GM23338 (cell line): ENCODE results near the gene INO80. TPM values are rescaled to one million over a fixed set of nuclear protein-coding genes. Genes with fewer than 3 reads are reported as not detected.

Source experiments
- ATAC-seq: fragments of 200-7000 bp; cut with Tn5 transposase; 3 replicates; pipeline ENCODE4 v1.9.1; 2020
- DNase-seq: peaks from one replicate; pipeline ENCODE4 v3.0.0-alpha.2; 2015; ENCODE audit warnings: low spot score
- H2AFZ ChIP-seq: fragments of 200-600 bp; sonication (generic); 2 replicates; pipeline ENCODE4 v1.8.0; 2016; ENCODE audit warnings: antibody characterized with exemption, mild to moderate bottlenecking, moderate library complexity
- H3F3A ChIP-seq: fragments of 200-600 bp; sonication (generic); replicated peaks from 2 replicates; pipeline ENCODE4 v1.8.0; 2017; ENCODE audit warnings: antibody characterized with exemption, mixed run types, low read depth
- H3K27ac ChIP-seq: fragments of 200-600 bp; sonication (generic); 2 replicates; pipeline ENCODE4 v1.6.1; 2016; ENCODE audit warnings: low read depth
- H3K27me3 ChIP-seq: fragments of 200-600 bp; sonication (generic); 2 replicates; pipeline ENCODE4 v1.8.0; 2016; ENCODE audit warnings: mild to moderate bottlenecking, mixed run types, moderate library complexity; ENCODE audit not compliant: insufficient read depth
- H3K36me3 ChIP-seq: fragments of 200-600 bp; sonication (generic); 2 replicates; pipeline ENCODE4 v1.8.0; 2016; ENCODE audit warnings: mild to moderate bottlenecking; ENCODE audit not compliant: insufficient read depth
- H3K4me1 ChIP-seq: fragments of 200-600 bp; sonication (generic); 2 replicates; pipeline ENCODE4 v1.8.0; 2016; ENCODE audit warnings: mild to moderate bottlenecking, moderate library complexity; ENCODE audit not compliant: insufficient read depth
- H3K4me2 ChIP-seq: fragments of 200-600 bp; sonication (generic); 2 replicates; pipeline ENCODE4 v1.7.1; 2017; ENCODE audit warnings: mixed run types
- H3K4me3 ChIP-seq: fragments of 200-600 bp; sonication (generic); 2 replicates; pipeline ENCODE4 v1.6.1; 2016; ENCODE audit warnings: mixed run types
- H3K79me2 ChIP-seq: fragments of 200-600 bp; sonication (generic); replicated peaks from 2 replicates; pipeline ENCODE4 v1.8.0; 2017; ENCODE audit warnings: mild to moderate bottlenecking; ENCODE audit not compliant: insufficient read depth
- H3K9me2 ChIP-seq: fragments of 200-600 bp; sonication (generic); 2 replicates; pipeline ENCODE4 v1.8.0; 2017; ENCODE audit not compliant: insufficient read depth
- H4K20me1 ChIP-seq: fragments of 200-600 bp; sonication (generic); replicated peaks from 2 replicates; pipeline ENCODE4 v1.8.0; 2017; ENCODE audit warnings: mild to moderate bottlenecking; ENCODE audit not compliant: insufficient read depth
- H3K27ac Mint-ChIP-seq: 2 replicates; pipeline ENCODE4 v1.8.0; 2020; ENCODE audit warnings: inconsistent platforms, mild to moderate bottlenecking, moderate library complexity, mixed read lengths
- H3K27me3 Mint-ChIP-seq: 3 replicates; pipeline ENCODE4 v1.8.0; 2022; ENCODE audit warnings: low read depth, mild to moderate bottlenecking, moderate library complexity, mixed read lengths, inconsistent platforms; ENCODE audit not compliant: insufficient read depth, poor library complexity
- H3K36me3 Mint-ChIP-seq: 3 replicates; pipeline ENCODE4 v1.8.0; 2021; ENCODE audit warnings: low read depth, mild to moderate bottlenecking, inconsistent platforms, moderate library complexity, mixed read lengths
- H3K4me1 Mint-ChIP-seq: 3 replicates; pipeline ENCODE4 v1.8.0; 2020; ENCODE audit warnings: mild to moderate bottlenecking, inconsistent platforms, mixed read lengths
- H3K4me3 Mint-ChIP-seq: 3 replicates; pipeline ENCODE4 v1.8.0; 2021; ENCODE audit warnings: moderate library complexity, mild to moderate bottlenecking, inconsistent platforms, mixed read lengths
- H3K9me3 Mint-ChIP-seq: 3 replicates; pipeline ENCODE4 v1.8.0; 2020; ENCODE audit warnings: moderate library complexity, mild to moderate bottlenecking, inconsistent platforms, mixed read lengths
- CREB1 ChIP-seq: fragments of 250-450 bp; sonication (Bioruptor Pico); IDR thresholded peaks from 2 replicates; pipeline ENCODE4 v1.5.0; 2020; ENCODE audit warnings: low read depth, mild to moderate bottlenecking, moderate library complexity
- EZH2 ChIP-seq: fragments of 200-600 bp; sonication (generic); IDR thresholded peaks from one replicate; pipeline ENCODE4 v1.8.0; 2017; ENCODE audit warnings: antibody characterized with exemption, mild to moderate bottlenecking, low read depth; ENCODE audit not compliant: unreplicated experiment
- EZH2phosphoT487 ChIP-seq: fragments of 200-600 bp; sonication (generic); IDR thresholded peaks from one replicate; pipeline ENCODE4 v1.8.1; 2018; ENCODE audit warnings: antibody characterized with exemption; ENCODE audit not compliant: unreplicated experiment
- NANOG ChIP-seq: IDR thresholded peaks from 2 replicates; pipeline ENCODE4 v1.6.1; 2016; ENCODE audit warnings: antibody characterized with exemption, borderline replicate concordance
- POLR2AphosphoS5 ChIP-seq: IDR thresholded peaks from 2 replicates; pipeline ENCODE4 v1.6.1; 2016; ENCODE audit warnings: antibody characterized with exemption, low read depth
- STAT1 ChIP-seq: IDR thresholded peaks from one replicate; pipeline ENCODE4 v1.6.1; 2016; ENCODE audit warnings: antibody characterized with exemption; ENCODE audit not compliant: unreplicated experiment
- ZNF114 ChIP-seq: fragments of 250-450 bp; sonication (Bioruptor Pico); IDR thresholded peaks from 2 replicates; pipeline ENCODE4 v1.5.0; 2020; ENCODE audit warnings: mild to moderate bottlenecking, moderate library complexity
- ZNF331 ChIP-seq: fragments of 250-450 bp; sonication (Bioruptor Pico); IDR thresholded peaks from 2 replicates; pipeline ENCODE4 v1.5.0; 2020; ENCODE audit warnings: low read depth, mild to moderate bottlenecking, moderate library complexity
- polyA plus RNA-seq: library from polyadenylated mRNA; unstranded; fragments of >200 nt; fragmentation: Nextera tagmentation; extraction: Ambion mirVana; gene quantifications from 2 replicates; pipeline ENCODE4 v1.2.1, GENCODE V29; 2016
- total RNA-seq: library from RNA; depleted of rRNA; stranded (reverse); fragments of >200 nt; shearing (Covaris generic); gene quantifications from 2 replicates; pipeline ENCODE4 v1.2.3, GENCODE V29; 2014
- TF ChIP-seq, protein P1 (sequence below): IDR thresholded peaks from 2 replicates; pipeline ENCODE4 v1.6.1; 2016; ENCODE audit warnings: antibody characterized with exemption
- TF ChIP-seq, protein P2 (sequence below): fragments of 250-450 bp; sonication (Bioruptor Pico); IDR thresholded peaks from 2 replicates; pipeline ENCODE4 v1.5.0; 2020; ENCODE audit warnings: mild to moderate bottlenecking, moderate library complexity

The INO80 gene
- total and polyA plus RNA-seq, 2 experiments from 2014 or later: 6.5 to 24.9 TPM

- peaks cover 17% of the 10 kb centered on the region for H3F3A ChIP-seq
- peaks cover 24% of the 10 kb centered on the region for H3K27me3 ChIP-seq
- DNase-seq (no peak), ATAC-seq (peak; percentile 11; the same call in 2 of the 3 replicates)
- H3K9me2 ChIP-seq: no peaks in the 10 kb centered on the region
- Mint-ChIP-seq H3K4me1 (peaks cover 38% of the 10 kb centered on the region), H3K27ac (peak overlapping the region; percentile 81; the same call in 1 of the 2 replicates), H3K9me3 (no peaks in the 10 kb centered on the region; the same call in 2 of the 3 replicates), H3K36me3 (no peaks in the 10 kb centered on the region; the same call in 2 of the 3 replicates), H3K4me3 (peak overlapping the region; percentile 69), H3K27me3 (peaks cover 30% of the 10 kb centered on the region)
- H3K27ac ChIP-seq: peak overlapping the region; percentile 66; the same call in 1 of the 2 replicates
- no peaks in the 10 kb centered on the region for H3K36me3 ChIP-seq
- no peaks in the 10 kb centered on the region for H3K79me2 ChIP-seq
- H2AFZ ChIP-seq: peak overlapping the region; percentile 95
- TF ChIP-seq, protein P1, sequence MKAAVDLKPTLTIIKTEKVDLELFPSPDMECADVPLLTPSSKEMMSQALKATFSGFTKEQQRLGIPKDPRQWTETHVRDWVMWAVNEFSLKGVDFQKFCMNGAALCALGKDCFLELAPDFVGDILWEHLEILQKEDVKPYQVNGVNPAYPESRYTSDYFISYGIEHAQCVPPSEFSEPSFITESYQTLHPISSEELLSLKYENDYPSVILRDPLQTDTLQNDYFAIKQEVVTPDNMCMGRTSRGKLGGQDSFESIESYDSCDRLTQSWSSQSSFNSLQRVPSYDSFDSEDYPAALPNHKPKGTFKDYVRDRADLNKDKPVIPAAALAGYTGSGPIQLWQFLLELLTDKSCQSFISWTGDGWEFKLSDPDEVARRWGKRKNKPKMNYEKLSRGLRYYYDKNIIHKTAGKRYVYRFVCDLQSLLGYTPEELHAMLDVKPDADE: no peak
- TF ChIP-seq STAT1 (no peak), ZNF331 (CRISPR knock-in tag) (no peak), CREB1 (CRISPR knock-in tag) (no peak), EZH2phosphoT487 (no peak)
- H3K4me3 ChIP-seq: peak overlapping the region; percentile 71
- peak overlapping the region; percentile 88 for H3K4me2 ChIP-seq
- peaks cover 21% of the 10 kb centered on the region for H3K4me1 ChIP-seq
- no peaks in the 10 kb centered on the region for H4K20me1 ChIP-seq
Observed at GRCh38 chr15:40941068-40941527, 175.0 kb downstream of the INO80 start.

DNA sequence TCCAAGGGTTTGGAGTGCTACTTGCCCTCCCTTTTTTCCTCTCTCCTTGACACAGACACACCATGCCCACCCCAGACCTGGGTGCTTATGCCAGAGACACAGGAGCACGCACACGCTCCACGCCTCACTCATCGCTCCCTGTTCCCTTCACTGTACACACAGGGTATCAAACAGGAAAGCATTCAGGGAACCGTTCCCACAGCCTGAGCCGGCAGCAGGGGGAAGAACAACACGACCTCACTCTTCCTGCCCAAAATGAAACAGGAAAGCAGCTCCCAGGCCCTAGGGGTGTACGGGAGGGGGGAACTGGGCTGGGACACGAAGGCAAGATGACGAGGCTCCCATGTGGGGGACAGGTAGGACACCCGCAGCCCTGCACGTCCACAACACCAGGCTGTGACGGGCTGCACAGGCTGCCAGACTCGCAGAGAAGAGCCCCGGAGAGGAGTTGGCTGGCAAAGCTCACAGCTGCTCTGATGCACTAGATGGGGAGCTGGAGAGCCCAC, 175.7 kb downstream of the INO80 start:
- Histone ChIP-seq H2AFZ (no peak overlapping the region), H3K27ac (no peak overlapping the region), H3K79me2 (no peaks in the 10 kb centered on the region), H4K20me1 (no peaks in the 10 kb centered on the region), H3K9me2 (no peaks in the 10 kb centered on the region), H3F3A (peaks cover 17% of the 10 kb centered on the region), H3K4me1 (peaks cover 21% of the 10 kb centered on the region), H3K36me3 (no peaks in the 10 kb centered on the region), H3K4me2 (peak overlapping the region; percentile 88; the same call in 1 of the 2 replicates), H3K27me3 (peaks cover 24% of the 10 kb centered on the region), H3K4me3 (no peak overlapping the region)
- Mint-ChIP-seq H3K4me1 (peaks cover 38% of the 10 kb centered on the region), H3K27me3 (peaks cover 33% of the 10 kb centered on the region), H3K9me3 (no peaks in the 10 kb centered on the region; the same call in 2 of the 3 replicates), H3K36me3 (no peaks in the 10 kb centered on the region; the same call in 2 of the 3 replicates), H3K4me3 (peak overlapping the region; percentile 69; the same call in 2 of the 3 replicates), H3K27ac (no peak overlapping the region)
- ATAC-seq: no peak
- no peak for DNase-seq
- TF ChIP-seq, protein P1: no peak
- TF ChIP-seq CREB1 (CRISPR knock-in tag): no peak
- no peak for TF ChIP-seq NANOG
- no peak for TF ChIP-seq POLR2AphosphoS5
- no peak for TF ChIP-seq EZH2
- no peak for TF ChIP-seq ZNF114
- TF ChIP-seq, protein P2, sequence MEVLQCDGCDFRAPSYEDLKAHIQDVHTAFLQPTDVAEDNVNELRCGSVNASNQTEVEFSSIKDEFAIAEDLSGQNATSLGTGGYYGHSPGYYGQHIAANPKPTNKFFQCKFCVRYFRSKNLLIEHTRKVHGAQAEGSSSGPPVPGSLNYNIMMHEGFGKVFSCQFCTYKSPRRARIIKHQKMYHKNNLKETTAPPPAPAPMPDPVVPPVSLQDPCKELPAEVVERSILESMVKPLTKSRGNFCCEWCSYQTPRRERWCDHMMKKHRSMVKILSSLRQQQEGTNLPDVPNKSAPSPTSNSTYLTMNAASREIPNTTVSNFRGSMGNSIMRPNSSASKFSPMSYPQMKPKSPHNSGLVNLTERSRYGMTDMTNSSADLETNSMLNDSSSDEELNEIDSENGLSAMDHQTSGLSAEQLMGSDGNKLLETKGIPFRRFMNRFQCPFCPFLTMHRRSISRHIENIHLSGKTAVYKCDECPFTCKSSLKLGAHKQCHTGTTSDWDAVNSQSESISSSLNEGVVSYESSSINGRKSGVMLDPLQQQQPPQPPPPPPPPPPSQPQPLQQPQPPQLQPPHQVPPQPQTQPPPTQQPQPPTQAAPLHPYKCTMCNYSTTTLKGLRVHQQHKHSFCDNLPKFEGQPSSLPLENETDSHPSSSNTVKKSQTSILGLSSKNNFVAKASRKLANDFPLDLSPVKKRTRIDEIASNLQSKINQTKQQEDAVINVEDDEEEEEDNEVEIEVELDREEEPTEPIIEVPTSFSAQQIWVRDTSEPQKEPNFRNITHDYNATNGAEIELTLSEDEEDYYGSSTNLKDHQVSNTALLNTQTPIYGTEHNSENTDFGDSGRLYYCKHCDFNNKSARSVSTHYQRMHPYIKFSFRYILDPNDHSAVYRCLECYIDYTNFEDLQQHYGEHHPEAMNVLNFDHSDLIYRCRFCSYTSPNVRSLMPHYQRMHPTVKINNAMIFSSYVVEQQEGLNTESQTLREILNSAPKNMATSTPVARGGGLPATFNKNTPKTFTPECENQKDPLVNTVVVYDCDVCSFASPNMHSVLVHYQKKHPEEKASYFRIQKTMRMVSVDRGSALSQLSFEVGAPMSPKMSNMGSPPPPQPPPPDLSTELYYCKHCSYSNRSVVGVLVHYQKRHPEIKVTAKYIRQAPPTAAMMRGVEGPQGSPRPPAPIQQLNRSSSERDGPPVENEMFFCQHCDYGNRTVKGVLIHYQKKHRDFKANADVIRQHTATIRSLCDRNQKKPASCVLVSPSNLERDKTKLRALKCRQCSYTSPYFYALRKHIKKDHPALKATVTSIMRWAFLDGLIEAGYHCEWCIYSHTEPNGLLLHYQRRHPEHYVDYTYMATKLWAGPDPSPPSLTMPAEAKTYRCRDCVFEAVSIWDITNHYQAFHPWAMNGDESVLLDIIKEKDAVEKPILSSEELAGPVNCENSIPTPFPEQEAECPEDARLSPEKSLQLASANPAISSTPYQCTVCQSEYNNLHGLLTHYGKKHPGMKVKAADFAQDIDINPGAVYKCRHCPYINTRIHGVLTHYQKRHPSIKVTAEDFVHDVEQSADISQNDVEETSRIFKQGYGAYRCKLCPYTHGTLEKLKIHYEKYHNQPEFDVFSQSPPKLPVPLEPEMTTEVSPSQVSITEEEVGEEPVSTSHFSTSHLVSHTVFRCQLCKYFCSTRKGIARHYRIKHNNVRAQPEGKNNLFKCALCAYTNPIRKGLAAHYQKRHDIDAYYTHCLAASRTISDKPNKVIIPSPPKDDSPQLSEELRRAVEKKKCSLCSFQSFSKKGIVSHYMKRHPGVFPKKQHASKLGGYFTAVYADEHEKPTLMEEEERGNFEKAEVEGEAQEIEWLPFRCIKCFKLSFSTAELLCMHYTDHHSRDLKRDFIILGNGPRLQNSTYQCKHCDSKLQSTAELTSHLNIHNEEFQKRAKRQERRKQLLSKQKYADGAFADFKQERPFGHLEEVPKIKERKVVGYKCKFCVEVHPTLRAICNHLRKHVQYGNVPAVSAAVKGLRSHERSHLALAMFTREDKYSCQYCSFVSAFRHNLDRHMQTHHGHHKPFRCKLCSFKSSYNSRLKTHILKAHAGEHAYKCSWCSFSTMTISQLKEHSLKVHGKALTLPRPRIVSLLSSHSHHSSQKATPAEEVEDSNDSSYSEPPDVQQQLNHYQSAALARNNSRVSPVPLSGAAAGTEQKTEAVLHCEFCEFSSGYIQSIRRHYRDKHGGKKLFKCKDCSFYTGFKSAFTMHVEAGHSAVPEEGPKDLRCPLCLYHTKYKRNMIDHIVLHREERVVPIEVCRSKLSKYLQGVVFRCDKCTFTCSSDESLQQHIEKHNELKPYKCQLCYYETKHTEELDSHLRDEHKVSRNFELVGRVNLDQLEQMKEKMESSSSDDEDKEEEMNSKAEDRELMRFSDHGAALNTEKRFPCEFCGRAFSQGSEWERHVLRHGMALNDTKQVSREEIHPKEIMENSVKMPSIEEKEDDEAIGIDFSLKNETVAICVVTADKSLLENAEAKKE (CRISPR knock-in tag): no peak
- no peak for TF ChIP-seq ZNF331 (CRISPR knock-in tag)
